Activated T-cell treated with anti-CD3 and anti-CD28 coated beads, Interleukin-2, amount 50 U/mL, for 48 hours (primary cell): ENCODE measurements around the gene SDR9C7.
A peak's percentile ranks its signal among the peaks of the same experiment; 100 is the strongest.
"Not testable (repeated sequence)": the region's sequence is repeated elsewhere in the genome, so short reads cannot be mapped to it uniquely, and the experiment has no call there.

Source experiments
- DNase-seq, 2 experiments: peaks; one replicate each; pipeline ENCODE4 v3.0.0-alpha.2; 2020

SDR9C7 gene

GRCh38 chr12:56914256-56914655 lies 20.0 kb downstream of the SDR9C7 start:
- DNase-seq, result no peak

- DNase-seq, result not testable (repeated sequence)
Measured at GRCh38 chr12:56909403-56909802, 24.8 kb downstream of the SDR9C7 start.

GRCh38 chr12:56908136-56908535 lies 26.1 kb downstream of the SDR9C7 start:
- DNase-seq, result no peak

GRCh38 chr12:56905852-56906251 lies 28.4 kb downstream of the SDR9C7 start:
- no peak for DNase-seq

GRCh38 chr12:56903374-56903773 lies 30.8 kb downstream of the SDR9C7 start:
- DNase-seq, result no peak

GRCh38 chr12:56901313-56901712 lies 32.9 kb downstream of the SDR9C7 start:
- DNase-seq, result not testable (repeated sequence)

GRCh38 chr12:56900583-56900982 lies 33.6 kb downstream of the SDR9C7 start:
- peak; percentile 24 to 29 for DNase-seq

- no peak for DNase-seq
Measured at GRCh38 chr12:56898938-56899337, 35.3 kb downstream of the SDR9C7 start.

GRCh38 chr12:56897844-56898361 lies 36.3 kb downstream of the SDR9C7 start:
- no peak for DNase-seq

- DNase-seq, result no peak
Measured at GRCh38 chr12:56896082-56896481, 38.1 kb downstream of the SDR9C7 start.

GRCh38 chr12:56894698-56895368 lies 39.4 kb downstream of the SDR9C7 start:
- no peak for DNase-seq

- DNase-seq, result not testable (repeated sequence)
Measured at GRCh38 chr12:56891885-56892284, 42.3 kb downstream of the SDR9C7 start.

GRCh38 chr12:56886319-56886718 lies 47.9 kb downstream of the SDR9C7 start:
- no peak for DNase-seq

- DNase-seq, result no peak
Measured at GRCh38 chr12:56885316-56885715, 48.9 kb downstream of the SDR9C7 start.

GRCh38 chr12:56884421-56884820 lies 49.8 kb downstream of the SDR9C7 start:
- DNase-seq, result no peak

- not testable (repeated sequence) for DNase-seq
Measured at GRCh38 chr12:56882407-56882806, 51.8 kb downstream of the SDR9C7 start.

GRCh38 chr12:56880125-56880992 lies 53.8 kb downstream of the SDR9C7 start:
- no peak for DNase-seq

- not testable (repeated sequence) for DNase-seq
Measured at GRCh38 chr12:56879240-56880124, 54.7 kb downstream of the SDR9C7 start.

- no peak for DNase-seq
Measured at GRCh38 chr12:56878010-56878339, 56.2 kb downstream of the SDR9C7 start.

GRCh38 chr12:56877195-56878009 lies 56.8 kb downstream of the SDR9C7 start:
- DNase-seq, result no peak

GRCh38 chr12:56874821-56875220 lies 59.4 kb downstream of the SDR9C7 start:
- DNase-seq, result no peak

- no peak for DNase-seq
Measured at GRCh38 chr12:56873382-56873781, 60.8 kb downstream of the SDR9C7 start.
